ENCODE data around the gene TMEFF2.

The TMEFF2 gene

GRCh38 chr2:192194866-192195547 lies at the start of gene TMEFF2:
Gene TMEFF2 (minus strand): TSS chr2:192194933. CDS start chr2:192194524, 409 bp downstream.
- DNase-seq (ENCODE audit: low spot score), result peak; percentile 89

- DNase-seq (ENCODE audit: low spot score), result peak; percentile 19
Measured at GRCh38 chr2:192243488-192243887, 48.8 kb upstream of the TMEFF2 start.

DNA sequence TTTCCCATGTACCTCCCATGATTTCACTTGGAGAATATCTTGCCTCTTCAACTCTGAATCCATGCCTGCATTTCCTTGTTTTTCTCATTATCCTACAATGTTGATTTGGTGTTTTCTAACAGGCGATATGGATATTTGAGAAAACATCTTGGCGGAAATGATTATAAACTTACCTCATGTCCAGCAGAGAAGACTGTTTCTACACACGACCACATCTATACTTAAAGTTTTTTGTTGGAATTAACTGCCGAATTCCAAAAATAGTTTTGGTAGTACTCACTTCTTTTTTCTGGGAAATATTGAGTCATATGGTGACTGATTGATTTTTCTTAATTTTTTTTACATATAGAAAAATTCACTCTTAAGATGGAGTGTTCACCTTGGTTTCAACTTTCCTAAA lies 41.4 kb upstream of the TMEFF2 start:
- peak; percentile 13 for DNase-seq (ENCODE audit: low spot score)

DNA sequence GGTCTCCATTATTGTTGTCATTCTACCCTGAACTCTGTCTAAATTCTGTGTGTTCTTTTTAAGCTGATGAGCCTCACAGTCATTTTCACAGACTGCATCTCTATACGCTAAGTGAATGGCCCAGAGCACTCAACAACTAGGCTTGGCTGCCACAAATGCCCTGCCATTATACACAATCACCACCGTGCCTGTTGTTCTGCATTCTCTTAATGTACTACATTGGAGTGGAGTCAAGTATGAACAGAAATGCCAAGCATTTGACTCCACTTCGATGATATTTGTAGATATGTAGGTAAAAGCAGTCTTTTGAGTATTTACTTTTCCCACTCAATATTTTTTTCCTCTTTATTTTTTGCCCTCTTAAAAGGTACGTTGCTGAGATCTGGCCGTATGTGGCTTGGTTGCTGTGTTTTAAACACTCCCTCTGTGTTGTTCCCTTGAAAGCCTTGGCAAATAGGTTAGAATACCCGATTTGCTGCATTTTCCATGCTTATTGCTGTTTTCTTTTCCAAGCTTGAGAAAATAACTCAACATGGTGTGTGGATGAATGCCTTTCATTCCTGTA lies 36.2 kb upstream of the TMEFF2 start:
- no peak for DNase-seq (ENCODE audit: low spot score)

- no peak for DNase-seq (ENCODE audit: low spot score)
Measured at GRCh38 chr2:192228685-192229084, 34.0 kb upstream of the TMEFF2 start.

DNA sequence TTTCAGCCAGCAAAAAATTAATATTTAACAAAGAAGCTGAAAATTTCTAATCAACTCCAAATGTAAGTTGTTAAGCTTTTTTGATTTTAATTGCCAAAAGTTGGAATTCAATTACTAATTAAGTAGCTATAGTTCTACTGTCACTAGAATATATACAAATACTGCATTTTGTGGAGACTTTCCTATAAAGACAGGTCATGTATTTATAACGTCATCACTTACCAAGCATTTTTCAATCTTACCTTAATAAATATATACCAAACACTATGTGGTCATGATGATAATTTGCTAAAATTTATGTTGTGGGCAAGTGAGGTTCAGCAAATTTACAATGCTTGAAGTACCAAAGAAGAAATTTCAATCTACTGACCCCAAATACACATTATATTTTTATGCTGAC lies 24.2 kb upstream of the TMEFF2 start:
- DNase-seq (ENCODE audit: low spot score), result no peak

GRCh38 chr2:192218377-192218776 lies 23.6 kb upstream of the TMEFF2 start:
- DNase-seq (ENCODE audit: low spot score), result no peak

GRCh38 chr2:192216336-192216735 lies 21.6 kb upstream of the TMEFF2 start:
- DNase-seq (ENCODE audit: low spot score), result no peak

GRCh38 chr2:192215096-192215877 lies 20.6 kb upstream of the TMEFF2 start:
- no peak for DNase-seq (ENCODE audit: low spot score)

GRCh38 chr2:192208848-192209247 lies 14.1 kb upstream of the TMEFF2 start:
- no peak for DNase-seq (ENCODE audit: low spot score)

- no peak for DNase-seq (ENCODE audit: low spot score)
Measured at GRCh38 chr2:192206399-192206798, 11.7 kb upstream of the TMEFF2 start.

DNA sequence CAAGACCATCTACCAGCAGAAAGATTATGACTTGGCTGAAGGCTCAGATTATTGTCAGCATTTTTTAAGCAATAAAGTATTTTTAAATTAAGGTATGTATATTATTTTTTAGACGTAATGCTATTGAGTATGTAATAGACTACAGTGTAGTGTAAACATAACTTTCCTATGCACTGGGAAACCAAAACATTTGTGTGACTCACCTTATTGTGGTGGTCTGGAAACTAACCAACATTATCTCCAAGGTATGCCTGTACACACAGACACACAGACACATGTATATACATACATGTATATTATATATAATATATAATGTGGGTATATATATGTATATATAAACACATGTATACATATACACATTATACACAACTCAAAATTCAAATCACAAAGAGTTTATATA lies 9.1 kb upstream of the TMEFF2 start:
- no peak for DNase-seq (ENCODE audit: low spot score)

DNA sequence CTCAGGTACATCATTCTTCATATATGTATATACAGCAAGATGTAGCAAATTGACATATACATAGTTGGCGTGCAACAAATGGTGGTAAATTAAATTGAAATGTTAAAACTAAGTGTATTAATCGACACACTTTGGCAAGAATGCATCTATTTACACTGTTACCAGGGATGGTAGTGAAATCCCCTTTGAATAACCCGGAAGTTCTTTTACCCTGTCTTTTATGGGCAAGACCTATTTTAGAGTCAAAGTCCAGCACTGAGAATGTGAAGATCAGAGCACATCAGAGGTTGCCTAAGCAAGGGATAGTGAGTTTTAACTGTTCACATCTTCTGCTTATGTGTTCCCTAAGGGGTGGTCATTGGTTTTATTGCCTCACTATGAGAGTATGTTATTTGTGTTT lies 7.6 kb upstream of the TMEFF2 start:
- DNase-seq (ENCODE audit: low spot score), result no peak

DNA sequence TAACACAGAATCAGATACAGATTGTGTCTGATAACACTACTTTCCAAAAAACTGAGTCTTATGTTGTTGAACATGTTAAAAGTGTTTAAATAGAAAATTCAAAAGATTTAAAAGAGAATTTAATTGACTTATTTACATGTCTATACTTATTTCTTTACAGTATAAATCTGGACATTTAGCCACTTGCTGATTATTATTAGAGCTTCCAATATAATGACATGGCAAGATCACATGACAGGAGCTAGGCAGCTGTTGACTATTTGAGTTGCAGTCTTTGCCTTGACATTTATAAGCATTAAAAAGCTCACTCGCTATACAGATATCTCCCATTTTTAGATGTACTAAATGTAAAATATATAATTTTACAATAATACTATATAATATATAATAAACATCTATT lies 6.4 kb upstream of the TMEFF2 start:
- DNase-seq (ENCODE audit: low spot score), result no peak

GRCh38 chr2:192197357-192197756 lies 2.6 kb upstream of the TMEFF2 start:
- DNase-seq (ENCODE audit: low spot score), result no peak

DNA sequence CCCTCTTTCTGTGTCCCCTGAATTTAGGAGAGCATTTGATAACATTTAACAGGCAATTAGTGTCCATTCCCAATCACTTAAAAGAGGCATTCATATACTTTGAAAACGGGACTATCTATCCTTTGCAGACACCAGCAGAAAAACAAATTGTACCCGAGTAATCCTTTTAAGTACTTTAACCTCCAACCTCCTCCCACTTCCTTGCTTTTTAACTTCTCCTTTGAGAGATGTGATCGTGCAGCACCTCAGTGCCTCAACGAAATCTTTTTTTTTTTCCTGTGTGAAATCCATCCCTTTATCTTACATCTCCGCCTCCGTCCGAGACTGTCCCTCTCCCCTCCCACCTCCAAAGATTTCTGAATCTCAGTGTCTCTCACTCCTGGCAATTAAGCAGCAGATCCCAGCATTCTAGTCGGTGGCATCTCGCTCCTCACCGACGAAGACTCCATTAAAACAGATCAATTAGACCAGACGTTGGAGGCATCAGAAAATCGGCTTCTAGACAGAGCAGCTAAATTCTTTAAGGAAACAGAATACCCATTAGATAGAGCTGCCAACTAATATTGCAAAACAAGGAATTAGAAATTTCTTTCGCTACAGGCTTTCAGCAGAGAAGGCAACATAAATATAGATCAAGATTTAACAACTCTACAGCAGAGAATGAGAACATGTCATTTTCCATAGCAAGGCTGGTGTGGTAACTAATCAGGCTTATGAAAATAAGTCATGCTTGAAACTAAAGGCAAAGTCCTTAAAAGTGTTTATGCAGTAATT lies 1.9 kb upstream of the TMEFF2 start:
- DNase-seq (ENCODE audit: low spot score), result peak; percentile 3

- DNase-seq (ENCODE audit: low spot score), result peak; percentile 53
Measured at GRCh38 chr2:192195548-192196418, 1.1 kb upstream of the TMEFF2 start.

GRCh38 chr2:192194265-192194865 lies 368 bp downstream of the TMEFF2 start:
- peak; percentile 46 for DNase-seq (ENCODE audit: low spot score)

DNA sequence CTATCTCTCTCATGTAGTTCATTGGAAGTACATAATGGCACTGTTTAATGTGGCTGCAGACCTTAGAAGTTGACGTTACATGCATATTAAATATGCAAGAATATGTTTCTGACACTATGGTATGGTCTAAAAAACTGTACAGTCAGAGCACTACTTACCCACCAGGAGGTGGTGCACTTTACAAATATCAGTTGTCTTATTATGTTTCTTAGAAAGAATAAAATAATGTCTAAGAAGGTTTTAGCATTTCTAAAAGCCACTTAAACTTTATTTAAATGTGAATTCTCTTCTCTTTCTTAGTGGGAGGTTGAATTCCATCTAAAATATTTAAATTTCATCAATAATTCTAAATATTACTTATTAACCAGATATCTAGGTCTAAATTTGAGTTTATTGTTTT lies 4.3 kb downstream of the TMEFF2 start:
- peak; percentile 44 for DNase-seq (ENCODE audit: low spot score)

GRCh38 chr2:192186806-192187205 lies 7.9 kb downstream of the TMEFF2 start:
- no peak for DNase-seq (ENCODE audit: low spot score)

GRCh38 chr2:192184349-192184748 lies 10.4 kb downstream of the TMEFF2 start:
- no peak for DNase-seq (ENCODE audit: low spot score)

All from GM03348 (cell line).